Vagina (tissue), 2 donors: Measurements from ENCODE around the gene ZNF423. TPM values are rescaled to one million over a fixed set of nuclear protein-coding genes. Genes with fewer than 3 reads are reported as not detected.
"Not testable (repeated sequence)": the region's sequence is repeated elsewhere in the genome, so short reads cannot be mapped to it uniquely, and the experiment has no call there.

ENCODE experiments used
- DNase-seq, 2 donors: peaks; one replicate each; pipeline ENCODE4 v3.0.0-alpha.2; 2017; ENCODE audit errors: extremely low spot score in 2 of 2
- H3K27ac ChIP-seq: fragments of 200-600 bp; sonication (generic); one replicate; pipeline ENCODE4 v1.5.1; 2019
- H3K27me3 ChIP-seq: fragments of 200-600 bp; sonication (generic); one replicate; pipeline ENCODE4 v1.5.1; 2019
- H3K36me3 ChIP-seq, 2 donors: fragments of 200-600 bp; sonication (generic); one replicate each; pipeline ENCODE4 v1.5.1; 2017 to 2019
- H3K4me1 ChIP-seq: fragments of 200-600 bp; sonication (generic); one replicate; pipeline ENCODE4 v1.5.1; 2019
- H3K4me3 ChIP-seq, 2 donors: fragments of 200-600 bp; sonication (generic); 1 replicate in 1 of 2; 2 replicates in 1 of 2; pipeline ENCODE4 v1.5.1; 2016 to 2019
- H3K9me3 ChIP-seq: fragments of 200-600 bp; sonication (generic); one replicate; pipeline ENCODE4 v1.5.1; 2019
- POLR2A ChIP-seq, 2 donors: fragments of 450-650 bp; IDR thresholded peaks; one replicate each; pipeline ENCODE4 v1.6.1; 2017; ENCODE audit warnings: antibody characterized with exemption in 2 of 2, mild to moderate bottlenecking in 2 of 2, moderate library complexity in 2 of 2
- POLR2AphosphoS5 ChIP-seq, 2 donors: sonication (generic); formaldehyde crosslinking; IDR thresholded peaks; one replicate each; pipeline ENCODE4 v1.9.0; 2017; ENCODE audit warnings: antibody characterized with exemption in 2 of 2, mild to moderate bottlenecking in 2 of 2, low read depth in 1 of 2; ENCODE audit not compliant: insufficient read depth in 1 of 2
- intact Hi-C: fragments of 100-400 bp; cut with DNase I; formaldehyde crosslinking; loops from one replicate; pipeline ENCODE4 v1.15.1; 2023
- total RNA-seq: library from RNA; depleted of rRNA; stranded (reverse); fragments of >200 nt; gene quantifications from one replicate; pipeline ENCODE4 v1.2.3, GENCODE V29; 2016
- TF ChIP-seq, protein P1 (sequence below), 3 experiments: fragments of 450-650 bp in 2 of 3; fragments of 200-600 bp in 1 of 3; sonication (generic) in 1 of 3; IDR thresholded peaks; one replicate each; pipeline ENCODE4 v1.5.1; 2017 to 2019; ENCODE audit warnings: antibody characterized with exemption in 3 of 3, mild to moderate bottlenecking in 2 of 3, moderate library complexity in 2 of 3

ZNF423 gene
- total RNA-seq, 1 donor from 2014 or later: 10.3 TPM

DNA sequence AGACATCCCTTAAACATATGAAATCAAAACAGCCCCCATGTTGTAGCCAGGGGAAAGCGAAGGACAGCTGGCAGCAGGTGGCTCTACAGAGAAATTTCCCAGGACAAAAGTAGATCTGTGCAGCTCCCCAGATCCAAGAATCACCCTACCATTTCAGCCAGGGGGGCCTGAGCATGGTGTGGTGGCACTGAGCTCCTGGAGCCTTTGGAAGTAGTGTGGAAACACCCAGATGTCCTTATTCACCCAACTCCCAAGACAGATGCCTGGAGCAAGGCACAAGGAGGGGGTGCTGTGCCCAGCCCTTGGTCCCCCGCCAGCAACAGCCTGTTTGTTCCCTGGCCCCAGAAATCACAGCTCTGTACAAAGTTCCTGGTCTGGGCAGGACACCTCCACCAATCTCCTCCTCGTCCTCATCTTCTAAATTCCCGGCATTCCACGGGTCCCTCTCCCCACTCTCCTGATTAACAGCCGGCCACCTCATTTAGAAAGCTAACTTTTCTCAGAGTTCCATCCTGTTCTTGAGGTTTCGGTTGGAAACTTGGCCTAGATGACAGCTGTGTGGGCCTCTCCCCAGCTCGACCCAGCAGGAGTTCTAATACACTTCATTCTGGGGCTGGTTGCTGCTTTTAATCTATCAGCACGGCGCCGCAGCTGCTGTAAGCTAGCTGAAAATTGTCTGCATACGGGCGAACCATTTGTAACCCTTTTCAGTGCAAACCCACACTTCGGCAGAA lies 291.2 kb downstream of the ZNF423 start:
- H3K4me3 ChIP-seq: no peak overlapping the region
- peak overlapping the region; percentile 42 for H3K27ac ChIP-seq

DNA sequence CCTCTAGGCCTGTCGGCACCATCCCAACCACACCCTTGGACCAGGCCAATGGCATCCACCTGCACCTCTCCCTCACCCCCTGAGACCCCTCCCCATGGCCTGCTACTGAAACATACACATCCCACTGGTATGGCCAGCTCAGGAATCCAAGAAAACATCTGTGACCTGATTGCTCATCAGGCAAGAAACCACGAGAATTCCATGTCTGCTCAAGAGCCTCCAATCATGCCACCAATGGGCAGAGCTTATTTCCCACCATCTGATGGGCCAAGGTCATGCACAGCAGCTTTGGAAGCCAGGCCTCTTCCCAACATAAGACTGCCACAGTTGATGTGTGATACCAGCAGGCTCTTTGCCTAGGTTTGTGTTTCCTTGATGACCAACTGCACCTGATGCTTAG lies 292.2 kb downstream of the ZNF423 start:
- Histone ChIP-seq H3K27ac (no peak overlapping the region), H3K4me3 (no peak overlapping the region), H3K9me3 (no peaks in the 10 kb centered on the region), H3K4me1 (peaks cover 20% of the 10 kb centered on the region), H3K27me3 (no peaks in the 10 kb centered on the region), H3K36me3 (no peaks in the 10 kb centered on the region)
- intact Hi-C loops: no loop called here
- TF ChIP-seq, protein P1, sequence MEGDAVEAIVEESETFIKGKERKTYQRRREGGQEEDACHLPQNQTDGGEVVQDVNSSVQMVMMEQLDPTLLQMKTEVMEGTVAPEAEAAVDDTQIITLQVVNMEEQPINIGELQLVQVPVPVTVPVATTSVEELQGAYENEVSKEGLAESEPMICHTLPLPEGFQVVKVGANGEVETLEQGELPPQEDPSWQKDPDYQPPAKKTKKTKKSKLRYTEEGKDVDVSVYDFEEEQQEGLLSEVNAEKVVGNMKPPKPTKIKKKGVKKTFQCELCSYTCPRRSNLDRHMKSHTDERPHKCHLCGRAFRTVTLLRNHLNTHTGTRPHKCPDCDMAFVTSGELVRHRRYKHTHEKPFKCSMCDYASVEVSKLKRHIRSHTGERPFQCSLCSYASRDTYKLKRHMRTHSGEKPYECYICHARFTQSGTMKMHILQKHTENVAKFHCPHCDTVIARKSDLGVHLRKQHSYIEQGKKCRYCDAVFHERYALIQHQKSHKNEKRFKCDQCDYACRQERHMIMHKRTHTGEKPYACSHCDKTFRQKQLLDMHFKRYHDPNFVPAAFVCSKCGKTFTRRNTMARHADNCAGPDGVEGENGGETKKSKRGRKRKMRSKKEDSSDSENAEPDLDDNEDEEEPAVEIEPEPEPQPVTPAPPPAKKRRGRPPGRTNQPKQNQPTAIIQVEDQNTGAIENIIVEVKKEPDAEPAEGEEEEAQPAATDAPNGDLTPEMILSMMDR (IDR thresholded peaks at IDR 0.05): no peak
- DNase-seq: no peak

More for the DNA sequence above, 291.2 kb downstream of the ZNF423 start:
- Histone ChIP-seq H3K27me3 (no peaks in the 10 kb centered on the region), H3K4me1 (peaks cover 20% of the 10 kb centered on the region), H3K36me3 (no peaks in the 10 kb centered on the region), H3K9me3 (no peaks in the 10 kb centered on the region)
- TF ChIP-seq POLR2AphosphoS5 (IDR thresholded peaks at IDR 0.05; ENCODE audit: insufficient read depth in 1 of 2, low read depth in 1 of 2) (no peak), POLR2A (IDR thresholded peaks at IDR 0.05) (no peak)
- TF ChIP-seq, protein P1 (IDR thresholded peaks at IDR 0.05): no peak
- intact Hi-C loops: no loop called here
- DNase-seq: no peak

DNA sequence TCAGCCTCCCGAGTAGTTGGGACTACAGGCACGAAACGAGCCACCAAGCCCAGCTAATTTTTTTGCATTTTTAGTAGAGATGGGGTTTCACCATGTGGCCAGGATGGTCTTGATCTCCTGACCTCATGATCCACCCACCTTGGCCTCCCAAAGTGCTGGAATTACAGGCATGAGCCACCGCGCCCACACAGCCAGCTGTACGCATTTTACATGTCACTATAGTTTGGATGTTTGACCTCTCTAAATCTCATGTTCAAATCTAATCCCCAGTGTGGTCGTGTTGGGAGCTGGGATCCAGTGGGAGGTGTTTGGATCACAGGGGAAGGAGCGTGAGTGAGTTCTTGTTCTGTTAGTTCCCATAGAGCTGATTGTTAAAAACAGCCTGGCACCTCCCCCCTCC lies 293.0 kb downstream of the ZNF423 start:
- DNase-seq, H3K27ac ChIP-seq, H3K36me3 ChIP-seq, H3K4me3 ChIP-seq, H3K27me3 ChIP-seq, intact Hi-C loops, H3K9me3 ChIP-seq: not testable (repeated sequence)
- H3K4me1 ChIP-seq: peaks cover 20% of the 10 kb centered on the region

DNA sequence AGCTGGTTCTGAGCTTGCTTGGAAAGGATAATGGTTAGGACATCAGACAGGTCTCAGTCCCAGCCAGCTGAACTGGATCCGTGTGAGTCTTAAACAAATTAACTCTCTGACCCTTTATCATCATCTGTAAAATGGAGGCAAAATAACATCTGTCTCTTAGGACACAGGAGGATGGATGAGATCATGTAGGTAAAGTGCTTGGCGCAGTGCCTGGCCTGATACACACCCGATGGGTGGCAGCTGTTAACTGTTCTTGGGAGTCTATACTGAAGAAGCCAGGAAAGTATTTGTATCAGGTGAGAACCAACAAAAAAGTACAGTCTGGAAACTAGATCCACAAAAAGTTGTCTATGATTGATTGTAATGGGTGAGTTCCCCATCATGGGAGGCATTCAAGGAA lies 293.7 kb downstream of the ZNF423 start:
- H3K4me3 ChIP-seq: no peak overlapping the region
- intact Hi-C loops: no loop called here
- TF ChIP-seq POLR2A (IDR thresholded peaks at IDR 0.05) (no peak), POLR2AphosphoS5 (IDR thresholded peaks at IDR 0.05; ENCODE audit: insufficient read depth in 1 of 2, low read depth in 1 of 2) (no peak)
- TF ChIP-seq, protein P1 (IDR thresholded peaks at IDR 0.05): no peak
- H3K27ac ChIP-seq: no peak overlapping the region
- no peaks in the 10 kb centered on the region for H3K36me3 ChIP-seq
- no peak for DNase-seq
- H3K27me3 ChIP-seq: no peaks in the 10 kb centered on the region
- H3K4me1 ChIP-seq: peaks cover 20% of the 10 kb centered on the region
- H3K9me3 ChIP-seq: no peaks in the 10 kb centered on the region

DNA sequence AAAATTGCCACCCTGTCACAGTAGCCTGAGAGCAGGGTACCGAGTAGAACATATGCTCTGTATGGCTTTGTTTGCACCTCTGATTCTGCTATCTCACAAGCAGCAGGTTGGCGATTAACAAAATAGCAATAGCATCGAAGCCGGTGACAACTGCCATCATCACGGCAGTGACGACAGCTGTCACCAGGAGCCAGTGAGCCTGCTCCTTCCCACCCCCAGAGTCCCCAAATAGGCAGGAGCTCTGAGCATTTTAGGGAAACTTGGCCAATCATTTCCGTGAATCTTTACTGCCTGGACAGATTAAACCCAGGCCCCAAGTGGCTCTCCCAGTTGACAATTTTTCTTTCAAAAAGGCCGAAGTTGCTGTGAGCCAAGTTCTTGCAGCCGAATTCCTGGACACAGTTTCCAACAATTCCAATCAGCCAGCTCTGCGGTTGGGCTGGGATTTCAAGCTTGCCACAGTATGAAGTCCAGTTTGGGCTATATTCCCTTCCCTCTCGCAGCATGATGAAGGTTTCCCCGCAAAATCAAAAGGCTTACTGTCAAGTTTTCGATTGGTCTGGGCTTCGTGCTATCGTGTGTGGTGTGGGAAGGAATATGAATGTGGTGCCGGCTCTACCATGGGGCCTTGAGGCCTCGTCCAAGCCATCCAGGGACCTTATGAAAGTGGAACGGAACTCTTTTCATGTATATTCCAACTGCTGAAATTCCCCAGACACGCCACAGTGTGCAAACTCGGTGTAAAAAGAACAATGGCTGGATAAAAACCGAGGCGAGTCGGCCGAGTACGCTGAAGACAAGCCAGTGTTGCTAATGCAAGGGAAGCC lies 295.7 kb downstream of the ZNF423 start:
- intact Hi-C loops: no loop called here
- DNase-seq: no peak
- no peaks in the 10 kb centered on the region for H3K36me3 ChIP-seq

More for the DNA sequence above, 295.7 kb downstream of the ZNF423 start:
- Histone ChIP-seq H3K27me3 (no peaks in the 10 kb centered on the region), H3K4me3 (no peak overlapping the region), H3K9me3 (no peaks in the 10 kb centered on the region), H3K4me1 (peaks cover 4% of the 10 kb centered on the region), H3K27ac (no peak overlapping the region)
- no peak for TF ChIP-seq POLR2AphosphoS5 (IDR thresholded peaks at IDR 0.05; ENCODE audit: insufficient read depth in 1 of 2, low read depth in 1 of 2)
- TF ChIP-seq, protein P1 (IDR thresholded peaks at IDR 0.05): no peak
- TF ChIP-seq POLR2A (IDR thresholded peaks at IDR 0.05): no peak
